ENCODE data around the gene RTP4.

Gene RTP4, protein sequence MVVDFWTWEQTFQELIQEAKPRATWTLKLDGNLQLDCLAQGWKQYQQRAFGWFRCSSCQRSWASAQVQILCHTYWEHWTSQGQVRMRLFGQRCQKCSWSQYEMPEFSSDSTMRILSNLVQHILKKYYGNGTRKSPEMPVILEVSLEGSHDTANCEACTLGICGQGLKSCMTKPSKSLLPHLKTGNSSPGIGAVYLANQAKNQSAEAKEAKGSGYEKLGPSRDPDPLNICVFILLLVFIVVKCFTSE

GRCh38 chr3:187368251-187369088, at the start of gene RTP4:
Gene RTP4 (plus strand): TSS chr3:187368385. CDS start chr3:187368442, 57 bp downstream.
- DNase-seq (ENCODE audit: low read depth in 3 of 3): peak in 2 of 3 experiments; percentile 17 to 18

- DNase-seq (ENCODE audit: low read depth in 3 of 3): peak in 1 of 3 experiments; percentile 6
Measured at GRCh38 chr3:187318819-187319616, 49.2 kb upstream of the RTP4 start.

DNA sequence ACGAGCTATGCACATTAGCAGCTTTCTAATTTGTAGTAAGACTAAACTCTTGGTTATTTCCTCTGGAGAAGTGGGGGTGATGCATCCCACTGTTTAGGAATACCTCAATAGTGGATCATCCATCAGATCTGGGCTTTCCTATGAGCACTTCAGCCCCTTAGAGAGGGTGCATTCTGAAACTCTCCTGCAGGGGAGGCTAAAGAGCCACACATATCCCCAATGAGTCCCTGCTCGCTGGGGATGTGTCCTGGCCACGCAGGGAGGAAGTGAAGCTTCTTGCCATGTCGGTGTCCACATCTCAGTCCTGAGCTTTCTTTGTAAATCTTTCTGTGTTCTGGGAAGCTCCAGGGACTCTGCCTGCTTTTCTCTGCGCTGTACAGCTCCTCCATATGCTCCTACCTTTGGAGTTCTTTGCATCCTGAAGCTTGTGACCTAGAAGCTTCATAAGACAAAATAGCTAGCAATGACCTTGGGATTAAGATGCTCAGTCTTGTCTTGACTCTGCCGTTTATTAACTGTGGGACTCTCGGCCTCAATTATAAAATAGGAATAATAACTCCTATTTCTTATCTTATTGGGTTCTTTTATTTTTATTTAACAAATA, 48.4 kb upstream of the RTP4 start:
- DNase-seq (ENCODE audit: low read depth in 3 of 3): peak in 2 of 3 experiments; percentile 15 to 21

DNA sequence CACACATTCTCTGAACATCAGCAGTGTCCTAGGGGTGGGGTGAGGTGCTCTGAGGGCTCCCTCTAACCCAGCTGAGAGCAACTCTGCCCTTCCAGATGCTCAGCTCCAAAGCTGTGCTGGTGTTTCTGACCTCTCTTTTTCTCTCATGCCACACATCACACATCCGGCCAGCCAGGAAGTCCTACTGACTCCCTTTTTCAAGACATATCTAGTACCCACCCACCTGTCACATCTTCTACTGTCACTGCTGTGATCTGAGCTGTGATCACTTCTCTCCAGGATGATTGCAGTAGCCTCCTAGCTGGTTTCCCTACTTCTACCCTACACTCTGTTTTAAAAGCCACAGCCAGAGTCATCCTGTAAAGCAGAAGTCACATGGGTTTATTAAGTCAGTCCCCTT, 46.4 kb upstream of the RTP4 start:
- no peak for DNase-seq (ENCODE audit: low read depth in 3 of 3)

DNA sequence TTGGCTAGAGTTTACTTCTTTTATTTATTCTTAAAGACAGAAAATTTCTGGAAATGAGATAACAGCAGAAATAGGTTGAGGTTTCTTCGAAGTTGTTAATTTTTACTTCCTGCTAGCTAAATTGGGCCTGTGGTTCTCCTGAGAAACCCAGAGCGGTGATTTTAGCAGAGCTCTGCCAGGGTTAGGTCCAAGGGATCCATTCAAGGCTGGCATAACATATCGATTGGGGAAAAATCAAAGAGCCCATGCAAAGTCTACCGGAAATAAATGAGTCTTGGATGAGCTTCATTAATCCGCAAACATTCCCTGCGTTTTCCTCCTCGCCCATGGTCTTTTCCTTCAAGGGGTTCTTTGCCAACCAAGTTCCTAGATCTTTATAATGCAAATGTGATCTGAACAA, 45.9 kb upstream of the RTP4 start:
- DNase-seq (ENCODE audit: low read depth in 3 of 3): no peak

- DNase-seq (ENCODE audit: low read depth in 3 of 3): no peak
Measured at GRCh38 chr3:187323091-187323490, 45.1 kb upstream of the RTP4 start.

DNA sequence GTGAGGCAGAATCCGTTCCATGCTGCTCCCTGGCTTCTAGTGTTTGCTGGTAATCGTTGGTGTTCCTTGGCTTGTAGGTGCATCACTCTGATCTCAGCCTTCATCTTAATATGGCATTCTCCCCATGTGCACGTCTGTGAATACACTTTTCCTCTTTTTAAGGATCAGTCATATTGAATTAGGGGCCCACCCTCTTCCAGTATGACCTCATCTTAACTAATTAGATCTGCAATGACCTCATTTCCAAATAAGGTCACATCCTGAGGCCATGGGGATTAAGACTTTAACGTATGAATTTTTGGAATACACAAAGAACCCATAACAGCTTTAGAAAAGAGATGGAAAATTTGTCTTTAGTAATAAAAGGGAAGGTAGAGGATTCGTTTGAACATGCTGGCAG, 42.6 kb upstream of the RTP4 start:
- DNase-seq (ENCODE audit: low read depth in 3 of 3): no peak

DNA sequence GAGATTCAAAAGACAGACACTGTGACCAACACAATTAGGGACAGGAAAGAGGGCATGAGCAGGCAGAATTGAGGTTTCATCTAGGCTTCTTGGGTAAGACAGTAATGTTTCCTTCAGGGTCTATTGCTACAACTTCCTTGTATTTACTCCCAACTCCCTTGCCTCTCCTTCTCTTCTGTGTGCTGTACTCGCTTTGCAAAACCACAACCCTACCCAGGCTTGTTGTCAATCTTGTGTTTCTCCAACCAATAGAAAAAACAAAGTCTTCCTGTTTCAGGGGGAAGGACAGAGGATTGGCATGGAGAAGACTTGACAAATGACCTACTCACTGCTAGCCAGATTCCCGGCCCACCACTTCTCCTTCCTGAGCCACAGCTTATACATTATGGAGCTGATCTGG, 40.3 kb upstream of the RTP4 start:
- DNase-seq (ENCODE audit: low read depth in 3 of 3): no peak

DNA sequence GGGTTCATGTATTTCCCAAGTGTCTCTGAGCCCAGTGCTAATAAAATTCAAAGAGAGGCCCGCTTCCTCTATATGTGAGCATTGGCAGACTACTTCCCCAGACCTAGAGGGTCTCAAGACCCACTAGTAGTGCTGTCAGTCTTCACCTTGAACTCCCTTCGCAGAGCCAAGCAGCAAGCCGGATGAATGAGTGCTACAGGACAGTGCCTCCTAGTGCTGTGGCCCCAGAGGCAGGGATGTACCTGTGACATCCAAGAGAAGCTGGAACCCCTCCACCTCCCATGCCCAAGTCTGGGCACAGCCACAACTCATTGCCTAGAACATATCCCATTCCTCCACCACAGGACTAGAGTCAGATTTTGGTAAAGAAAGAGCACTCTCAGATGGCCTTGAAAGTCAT, 39.5 kb upstream of the RTP4 start:
- no peak for DNase-seq (ENCODE audit: low read depth in 3 of 3)

- no peak for DNase-seq (ENCODE audit: low read depth in 3 of 3)
Measured at GRCh38 chr3:187334904-187335303, 33.3 kb upstream of the RTP4 start.

GRCh38 chr3:187336322-187336721, 31.9 kb upstream of the RTP4 start:
- DNase-seq (ENCODE audit: low read depth in 3 of 3): no peak

DNA sequence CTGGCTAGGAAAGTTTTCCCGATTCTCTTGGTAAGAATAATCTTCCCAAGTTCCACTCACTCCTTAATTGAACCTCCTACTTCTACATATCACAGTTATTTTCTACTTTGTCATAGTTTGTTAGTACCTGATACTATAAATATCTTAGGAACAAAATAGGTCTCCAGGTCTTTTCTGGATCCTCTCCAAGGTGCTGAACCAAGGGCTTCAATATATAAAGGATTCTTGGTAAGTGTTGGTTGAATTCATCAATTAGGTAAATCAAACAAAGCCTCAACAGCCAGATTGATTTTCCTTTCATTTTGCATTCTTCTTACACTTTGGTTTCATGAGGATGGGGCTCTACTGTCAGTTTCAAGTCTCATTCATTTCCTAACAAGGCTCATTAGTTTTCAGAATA, 27.6 kb upstream of the RTP4 start:
- no peak for DNase-seq (ENCODE audit: low read depth in 3 of 3)

DNA sequence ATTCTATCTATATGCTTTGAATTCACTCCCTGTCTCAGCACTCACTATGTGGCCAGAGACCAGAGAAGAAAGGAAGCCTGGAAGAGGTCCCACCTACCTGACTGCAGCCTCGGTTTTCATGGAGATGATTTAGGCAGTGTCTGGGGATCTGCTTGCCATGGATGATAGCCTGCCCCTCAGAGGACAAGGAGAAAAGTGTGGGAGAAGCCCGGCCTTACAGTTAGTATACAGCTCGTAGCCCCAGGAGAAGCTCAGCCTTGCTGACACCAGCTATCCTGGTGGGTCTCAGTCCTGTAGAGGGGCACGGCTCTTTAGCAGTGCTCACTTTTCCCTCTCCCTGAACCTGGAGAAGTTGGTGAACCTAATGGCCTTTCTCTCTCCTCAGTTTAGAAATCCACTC, 25.9 kb upstream of the RTP4 start:
- no peak for DNase-seq (ENCODE audit: low read depth in 3 of 3)

DNA sequence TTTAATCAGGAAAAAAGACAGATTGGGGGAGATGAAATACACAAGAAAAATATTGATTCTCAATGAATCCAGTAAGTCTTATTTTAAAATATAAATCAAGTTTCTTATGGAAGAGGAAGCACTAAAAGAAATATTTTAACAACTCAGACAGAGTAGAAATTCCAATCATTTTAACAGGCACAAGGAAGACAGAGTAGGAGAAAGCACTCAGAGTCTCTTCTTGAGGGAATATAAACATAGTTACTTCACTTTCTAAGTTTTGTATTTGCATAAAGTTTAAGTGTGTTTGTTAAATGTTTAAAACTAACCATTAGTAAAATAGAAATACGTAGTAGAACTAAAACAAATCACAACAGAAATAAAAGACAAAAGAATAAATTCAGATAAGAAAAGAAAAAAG, 24.5 kb upstream of the RTP4 start:
- DNase-seq (ENCODE audit: low read depth in 3 of 3): no peak

- no peak for DNase-seq (ENCODE audit: low read depth in 3 of 3)
Measured at GRCh38 chr3:187352581-187353575, 15.3 kb upstream of the RTP4 start.

- no peak for DNase-seq (ENCODE audit: low read depth in 3 of 3)
Measured at GRCh38 chr3:187358068-187358467, 10.1 kb upstream of the RTP4 start.

DNA sequence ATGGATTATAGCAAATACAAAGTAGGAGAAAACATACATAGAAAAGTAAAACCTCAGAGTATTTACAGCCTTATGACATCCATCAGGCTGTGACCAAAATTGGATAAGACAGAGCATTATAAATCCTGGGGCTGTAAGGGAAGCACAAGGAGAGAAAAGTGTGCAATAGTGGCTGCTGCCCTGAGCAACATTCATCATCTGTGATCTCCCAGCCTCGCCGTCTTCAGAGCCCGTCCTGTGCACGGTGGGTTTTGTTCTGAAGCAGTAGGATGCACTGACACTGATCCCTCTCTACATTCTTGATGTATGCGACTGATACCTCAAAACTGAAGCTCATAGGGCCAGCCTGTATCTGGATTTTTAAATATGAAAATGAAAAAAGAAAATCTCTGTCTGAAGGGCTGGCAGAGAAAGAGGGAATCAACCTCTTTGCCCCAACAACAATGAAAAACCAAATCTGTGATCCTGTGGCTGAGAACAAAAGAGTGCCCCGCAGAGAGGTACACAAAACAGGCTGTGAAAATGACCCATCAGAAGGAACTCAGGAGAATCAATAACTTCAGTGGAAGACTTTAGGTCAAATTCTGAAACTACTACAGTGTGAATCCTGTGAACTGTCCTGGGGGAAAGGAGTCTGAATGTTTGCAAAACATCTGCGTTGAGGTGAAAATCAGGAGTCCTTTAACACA, 8.2 kb upstream of the RTP4 start:
- DNase-seq (ENCODE audit: low read depth in 3 of 3): no peak

- DNase-seq (ENCODE audit: low read depth in 3 of 3): no peak
Measured at GRCh38 chr3:187360596-187360995, 7.6 kb upstream of the RTP4 start.

GRCh38 chr3:187361835-187362234, 6.3 kb upstream of the RTP4 start:
- DNase-seq (ENCODE audit: low read depth in 3 of 3): no peak

GRCh38 chr3:187367561-187368103, 553 bp upstream of the RTP4 start:
- DNase-seq (ENCODE audit: low read depth in 3 of 3): no peak
